MM.1S (cell line): ENCODE data around the gene AMIGO1.

Experiments used
- EZH2 ChIP-seq: fragments of 300-600 bp; sonication (generic); optimal IDR thresholded peaks from 2 replicates; pipeline ENCODE3; 2017; ENCODE audit warnings: low read depth, mild to moderate bottlenecking, antibody characterized with exemption, low read length, mixed read lengths
- EZH2phosphoT487 ChIP-seq: fragments of 300-600 bp; sonication (generic); IDR thresholded peaks from 2 replicates; pipeline ENCODE4 v1.6.1; 2018; ENCODE audit warnings: antibody characterized with exemption, low read length
- TF ChIP-seq, protein P1 (sequence below): fragments of 300-600 bp; sonication (generic); IDR thresholded peaks from 2 replicates; pipeline ENCODE4 v1.5.1; 2016; ENCODE audit warnings: antibody characterized with exemption, low read length, mixed read lengths

DNA sequence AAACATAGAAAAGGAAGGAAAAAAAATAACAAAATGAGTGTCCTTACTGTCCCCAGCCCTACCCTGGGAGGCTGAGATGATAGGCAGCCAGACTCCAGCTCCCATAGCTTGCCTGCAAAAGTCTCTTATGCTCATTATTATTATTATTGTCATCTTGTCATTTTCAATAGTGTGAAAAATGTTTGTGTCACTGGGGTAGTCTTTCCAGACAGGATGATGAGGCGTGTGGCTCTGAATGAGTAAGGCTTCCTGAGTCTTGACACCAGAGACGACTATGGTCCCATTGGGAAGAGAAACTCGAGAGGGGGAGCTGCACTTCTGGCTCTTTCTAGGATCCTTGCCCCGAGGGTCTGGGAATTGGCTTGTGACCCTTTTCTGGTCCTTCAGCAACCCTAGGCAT lies 16.7 kb downstream of the AMIGO1 start:
- no peak for TF ChIP-seq EZH2
- TF ChIP-seq, protein P1, sequence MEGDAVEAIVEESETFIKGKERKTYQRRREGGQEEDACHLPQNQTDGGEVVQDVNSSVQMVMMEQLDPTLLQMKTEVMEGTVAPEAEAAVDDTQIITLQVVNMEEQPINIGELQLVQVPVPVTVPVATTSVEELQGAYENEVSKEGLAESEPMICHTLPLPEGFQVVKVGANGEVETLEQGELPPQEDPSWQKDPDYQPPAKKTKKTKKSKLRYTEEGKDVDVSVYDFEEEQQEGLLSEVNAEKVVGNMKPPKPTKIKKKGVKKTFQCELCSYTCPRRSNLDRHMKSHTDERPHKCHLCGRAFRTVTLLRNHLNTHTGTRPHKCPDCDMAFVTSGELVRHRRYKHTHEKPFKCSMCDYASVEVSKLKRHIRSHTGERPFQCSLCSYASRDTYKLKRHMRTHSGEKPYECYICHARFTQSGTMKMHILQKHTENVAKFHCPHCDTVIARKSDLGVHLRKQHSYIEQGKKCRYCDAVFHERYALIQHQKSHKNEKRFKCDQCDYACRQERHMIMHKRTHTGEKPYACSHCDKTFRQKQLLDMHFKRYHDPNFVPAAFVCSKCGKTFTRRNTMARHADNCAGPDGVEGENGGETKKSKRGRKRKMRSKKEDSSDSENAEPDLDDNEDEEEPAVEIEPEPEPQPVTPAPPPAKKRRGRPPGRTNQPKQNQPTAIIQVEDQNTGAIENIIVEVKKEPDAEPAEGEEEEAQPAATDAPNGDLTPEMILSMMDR: no peak
- no peak for TF ChIP-seq EZH2phosphoT487
